GM18498 (cell line): ENCODE data around the gene ACAN.

ENCODE experiments used
- ATAC-seq: cut with Tn5 transposase; IDR thresholded peaks from one replicate; pipeline ENCODE4 v1.9.1; 2021; ENCODE audit warnings: mild to moderate bottlenecking, moderate library complexity; ENCODE audit not compliant: unreplicated experiment

Gene ACAN

DNA sequence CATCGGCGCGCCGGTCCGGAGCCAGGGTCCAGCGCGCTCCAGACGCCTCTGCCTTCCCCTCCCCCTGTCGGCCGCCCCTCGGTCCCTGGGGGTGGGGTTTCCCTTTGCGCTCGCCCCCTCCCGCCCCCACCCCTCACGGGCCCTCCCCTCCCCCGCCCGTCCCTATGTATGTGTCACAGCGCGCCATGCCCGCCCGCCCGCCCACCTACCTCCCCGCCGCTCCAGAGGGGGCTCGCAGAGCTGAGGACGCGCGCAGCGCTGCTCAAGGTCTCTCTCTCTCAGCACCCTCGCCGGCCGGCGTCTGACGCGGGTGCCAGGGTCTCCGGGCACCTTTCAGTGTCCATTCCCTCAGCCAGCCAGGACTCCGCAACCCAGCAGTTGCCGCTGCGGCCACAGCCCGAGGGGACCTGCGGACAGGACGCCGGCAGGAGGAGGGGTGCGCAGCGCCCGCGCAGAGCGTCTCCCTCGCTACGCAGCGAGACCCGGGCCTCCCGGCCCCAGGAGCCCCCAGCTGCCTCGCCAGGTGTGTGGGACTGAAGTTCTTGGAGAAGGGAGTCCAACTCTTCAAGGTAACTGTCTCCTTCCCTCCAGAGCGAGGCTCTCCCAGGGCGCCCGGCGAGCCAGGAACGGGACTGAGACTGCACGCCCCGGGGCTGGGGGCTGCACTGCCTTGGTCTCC, at the start of gene ACAN:
Gene ACAN, plus strand, starts transcription at position 196 of the 679 bp plus-strand sequence. CDS start 32,771 bp downstream, outside the sequence.
- ATAC-seq: no peak

GRCh38 chr15:88756521-88756920, 46.7 kb upstream of the ACAN start:
- ATAC-seq: no peak

- no peak for ATAC-seq
Measured at GRCh38 chr15:88756921-88757320, 46.3 kb upstream of the ACAN start.

- no peak for ATAC-seq
Measured at GRCh38 chr15:88759872-88760271, 43.4 kb upstream of the ACAN start.

DNA sequence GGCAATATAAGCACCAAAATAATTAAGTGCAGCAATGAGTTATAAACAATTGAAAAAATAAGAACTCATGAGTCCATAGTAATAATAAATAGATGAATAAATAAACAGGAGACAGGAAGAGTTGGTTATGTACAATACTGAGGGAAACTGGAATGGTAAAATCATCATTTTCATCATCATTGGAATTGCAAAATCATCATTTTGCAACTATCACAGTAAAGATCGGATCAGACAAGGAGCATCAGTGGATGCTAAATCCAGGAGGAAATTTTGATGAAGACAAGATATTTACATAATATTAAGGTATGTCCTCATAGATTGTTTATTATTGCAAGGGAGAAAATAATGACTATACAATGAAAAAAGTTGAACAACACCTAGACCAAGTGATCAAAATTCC, 38.8 kb upstream of the ACAN start:
- ATAC-seq: no peak

GRCh38 chr15:88765212-88765611, 38.0 kb upstream of the ACAN start:
- ATAC-seq: no peak

DNA sequence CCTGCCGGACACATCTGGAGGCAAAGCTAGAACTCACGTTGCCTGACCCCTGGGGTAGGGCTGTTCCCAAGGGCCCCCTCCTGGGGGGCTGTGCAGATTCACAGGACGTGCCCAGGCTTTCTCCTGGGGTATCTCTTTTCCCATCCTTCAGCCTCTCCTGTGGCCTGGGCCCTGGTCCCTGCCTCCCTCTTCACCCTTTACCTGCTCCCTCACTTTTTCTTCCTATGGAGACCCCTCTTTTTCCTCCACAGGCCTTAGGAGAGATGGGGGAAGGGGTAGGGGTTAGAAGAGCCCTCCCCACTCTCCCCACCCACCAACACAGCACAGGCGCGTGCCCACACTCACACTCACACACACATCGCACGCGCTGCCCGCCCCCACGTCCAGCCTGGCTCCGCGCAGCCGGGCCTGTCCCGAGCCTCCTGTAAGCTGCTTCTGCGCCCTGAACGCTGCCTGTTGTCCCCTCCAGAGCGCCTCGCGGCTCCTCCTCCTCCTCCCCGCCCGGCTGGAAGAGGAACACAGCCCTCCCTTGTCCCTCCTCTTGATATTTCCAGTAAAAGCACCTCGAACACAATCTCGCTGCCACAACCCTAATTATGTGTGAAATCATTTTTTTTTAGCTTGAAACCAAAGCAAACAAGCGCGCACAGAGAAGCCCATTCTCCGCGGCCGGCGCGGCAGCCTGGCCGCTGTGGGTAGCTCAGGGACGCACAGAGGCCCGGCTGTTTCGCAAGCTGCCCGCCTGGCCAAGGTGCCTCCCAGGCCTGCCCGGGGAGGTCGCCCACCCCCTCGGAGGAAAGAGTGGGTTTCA, 33.9 kb upstream of the ACAN start:
- ATAC-seq: no peak

- no peak for ATAC-seq
Measured at GRCh38 chr15:88775776-88776175, 27.5 kb upstream of the ACAN start.

- no peak for ATAC-seq
Measured at GRCh38 chr15:88776646-88777045, 26.6 kb upstream of the ACAN start.

DNA sequence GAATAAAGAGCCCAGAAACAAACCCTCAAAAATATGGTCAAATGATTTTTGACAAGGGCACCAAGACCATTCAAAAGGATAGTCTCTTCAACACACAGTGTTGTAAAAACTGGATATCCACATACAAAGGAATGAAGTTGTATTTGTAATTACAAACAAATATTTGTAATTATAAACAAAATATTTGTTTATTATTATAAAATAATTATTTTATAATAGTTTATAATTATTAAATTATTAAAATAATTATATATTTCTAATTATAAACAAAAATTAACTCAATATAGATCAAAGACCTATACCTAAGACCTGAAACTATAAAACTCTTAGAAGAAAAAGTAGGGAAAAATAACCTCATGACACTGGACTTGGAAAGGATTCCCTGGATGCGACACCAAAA, 23.3 kb upstream of the ACAN start:
- no peak for ATAC-seq

GRCh38 chr15:88782465-88782864, 20.8 kb upstream of the ACAN start:
- no peak for ATAC-seq

DNA sequence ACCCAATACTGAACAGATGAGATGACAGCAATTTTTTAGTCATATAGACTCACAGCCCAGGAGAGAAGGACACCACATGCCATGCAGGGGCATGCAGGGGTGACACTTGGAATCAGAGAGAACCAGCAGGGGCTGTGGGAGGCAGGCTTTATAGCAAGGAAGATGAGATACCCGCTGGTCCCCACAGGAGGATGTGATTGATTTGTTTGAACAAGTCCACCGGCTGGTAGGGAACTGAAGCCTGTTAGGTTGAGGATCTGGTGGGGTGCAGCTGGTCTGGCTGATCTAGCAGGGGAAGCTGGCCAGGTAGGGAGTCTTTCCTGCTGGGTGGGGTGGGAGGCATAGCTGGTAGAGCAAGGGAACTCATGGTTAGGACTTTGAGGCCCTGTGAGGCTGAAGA, 18.0 kb upstream of the ACAN start:
- ATAC-seq: no peak

- no peak for ATAC-seq
Measured at GRCh38 chr15:88788036-88788435, 15.2 kb upstream of the ACAN start.

DNA sequence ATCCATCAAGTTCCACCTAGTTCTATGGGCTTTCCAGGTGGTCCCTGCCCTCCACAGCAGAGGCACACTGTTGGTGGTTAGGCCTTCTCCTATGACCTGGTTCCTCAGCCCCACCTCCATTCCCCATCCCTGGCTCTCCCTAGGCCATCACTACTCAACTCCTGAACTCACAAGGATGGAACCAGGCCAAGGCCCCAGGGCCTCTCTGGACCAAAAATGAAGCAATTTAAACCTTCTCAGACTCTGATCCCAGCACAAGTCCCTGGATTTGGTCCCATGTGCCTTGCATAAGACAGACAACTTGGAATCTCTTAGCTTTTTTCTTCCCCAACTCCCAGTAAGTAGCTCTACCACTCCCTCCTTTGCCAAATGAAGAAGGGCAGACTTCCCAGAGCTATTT, 14.4 kb upstream of the ACAN start:
- no peak for ATAC-seq

DNA sequence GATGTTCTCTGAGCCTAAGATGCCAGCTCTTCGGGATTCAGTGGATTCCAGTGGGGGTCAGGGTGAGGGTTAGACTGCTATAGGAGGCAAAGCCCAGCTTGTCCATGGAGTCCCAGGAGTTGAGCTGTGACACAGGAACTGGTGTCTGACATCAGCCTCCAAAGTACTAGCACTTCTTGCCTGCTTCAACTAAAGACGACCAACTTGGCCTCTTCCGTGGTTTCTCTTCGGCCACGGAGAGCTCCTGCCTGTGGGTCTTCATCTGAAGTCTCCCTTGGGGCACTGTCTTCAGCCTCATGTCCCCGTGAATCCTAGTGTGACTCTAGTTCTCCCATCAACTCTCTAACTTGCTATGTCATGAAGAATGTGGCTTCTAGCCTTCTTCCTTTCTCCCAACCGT, 12.8 kb upstream of the ACAN start:
- no peak for ATAC-seq

DNA sequence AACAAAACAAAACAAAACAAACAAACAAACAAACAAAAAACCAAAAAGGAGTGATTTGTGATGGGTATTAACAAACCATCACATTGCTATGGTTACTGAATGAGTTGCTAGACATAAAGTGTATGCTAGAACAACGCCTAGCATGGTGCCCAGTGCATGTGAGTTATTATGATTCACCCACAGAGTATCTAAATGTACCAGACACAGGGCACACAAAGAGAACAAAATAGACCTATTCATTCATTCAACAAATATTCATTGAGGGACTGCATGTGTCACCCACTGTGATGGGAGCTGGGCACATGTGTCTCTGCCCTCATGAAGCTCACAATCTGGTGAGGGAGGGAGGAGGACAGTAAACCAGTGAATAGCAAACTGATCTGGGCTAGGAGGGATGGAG, 11.6 kb upstream of the ACAN start:
- ATAC-seq: no peak

GRCh38 chr15:88792342-88793282, 10.6 kb upstream of the ACAN start:
- ATAC-seq: no peak

DNA sequence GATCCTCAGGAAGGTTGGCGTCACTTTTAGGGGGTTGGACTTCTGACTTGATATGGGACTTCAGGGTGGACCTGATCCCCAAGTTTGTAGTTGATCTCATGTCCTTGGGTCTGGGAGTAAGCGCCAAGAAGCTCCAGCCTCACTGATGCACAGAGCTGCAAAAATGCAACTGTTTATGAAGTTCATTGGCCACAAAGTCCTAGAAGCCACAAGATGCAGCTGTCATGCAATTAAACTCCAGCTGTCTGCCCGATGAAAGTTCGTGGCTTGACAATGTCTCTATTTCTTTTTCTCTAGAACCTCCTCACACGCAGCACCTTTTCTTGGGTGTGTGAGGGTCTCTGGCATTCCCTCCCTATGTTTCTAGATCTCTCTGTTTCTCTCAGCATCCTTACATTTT, 9.2 kb upstream of the ACAN start:
- no peak for ATAC-seq

DNA sequence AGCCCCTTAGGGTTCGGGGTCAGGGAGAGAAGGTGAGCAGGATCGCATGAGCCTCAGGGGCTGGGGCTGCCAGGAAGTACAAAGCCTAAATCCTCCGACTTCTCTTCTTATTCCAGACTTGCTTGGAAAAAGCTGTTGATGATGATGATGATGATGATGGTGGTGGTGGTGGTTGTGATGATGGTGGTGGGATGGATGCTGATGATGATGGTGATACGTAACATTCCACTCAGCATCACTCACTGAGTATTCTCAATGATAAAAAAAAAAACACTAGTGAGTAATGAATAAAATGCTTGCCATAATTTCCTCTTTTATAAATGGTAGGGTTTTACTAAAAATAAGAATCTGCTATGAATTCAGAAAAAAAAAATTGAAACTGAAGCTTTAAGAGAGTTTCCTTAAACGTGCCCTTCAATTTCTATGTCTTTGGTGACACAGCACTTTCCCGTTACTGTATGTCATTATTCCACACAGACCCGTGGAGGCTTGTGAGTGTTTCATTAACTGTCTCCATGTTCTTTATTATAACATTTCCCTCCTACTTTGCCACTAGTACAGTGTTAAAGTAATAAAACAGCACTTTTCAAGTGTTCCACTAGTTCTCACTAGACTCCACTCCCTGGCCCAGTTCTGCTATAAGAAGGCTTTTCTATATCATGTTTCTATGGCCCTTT, 5.4 kb upstream of the ACAN start:
- ATAC-seq: no peak

GRCh38 chr15:88799341-88799740, 3.9 kb upstream of the ACAN start:
- no peak for ATAC-seq

GRCh38 chr15:88800026-88800425, 3.2 kb upstream of the ACAN start:
- ATAC-seq: no peak
